ENCODE data around the gene WAPL. TPM values are rescaled to one million over a fixed set of nuclear protein-coding genes. Genes with fewer than 3 reads are reported as not detected.
"Not testable (repeated sequence)": the region's sequence is repeated elsewhere in the genome, so short reads cannot be mapped to it uniquely, and the experiment has no call there.

Gene WAPL
- polyA plus RNA-seq, 5 donors: 33.6 to 46.6 (median 43.8) TPM

GRCh38 chr10:86526606-86527005 lies 5.0 kb upstream of the WAPL start:
- no peak for DNase-seq

- DNase-seq: not testable (repeated sequence)
Measured at GRCh38 chr10:86525713-86526112, 4.1 kb upstream of the WAPL start.

- peak in 1 of 2 donors; percentile 24 for DNase-seq
Measured at GRCh38 chr10:86524225-86524962, 2.8 kb upstream of the WAPL start.

GRCh38 chr10:86523348-86523747 lies 1.8 kb upstream of the WAPL start:
- no peak for DNase-seq

- DNase-seq: peak in 1 of 2 donors; percentile 15
Measured at GRCh38 chr10:86522510-86522855, 891 bp upstream of the WAPL start.

- peak in 1 of 2 donors; percentile 38 for DNase-seq
Measured at GRCh38 chr10:86520871-86521677, 518 bp downstream of the WAPL start.

- no peak for DNase-seq
Measured at GRCh38 chr10:86518781-86519180, 2.8 kb downstream of the WAPL start.

GRCh38 chr10:86512137-86512536 lies 9.5 kb downstream of the WAPL start:
- no peak for DNase-seq

- no peak for DNase-seq
Measured at GRCh38 chr10:86511027-86511865, 10.3 kb downstream of the WAPL start.

- no peak for DNase-seq
Measured at GRCh38 chr10:86509145-86509544, 12.4 kb downstream of the WAPL start.

- DNase-seq: no peak
Measured at GRCh38 chr10:86508217-86508616, 13.4 kb downstream of the WAPL start.

GRCh38 chr10:86506499-86506898 lies 15.1 kb downstream of the WAPL start:
- DNase-seq: no peak

GRCh38 chr10:86506062-86506461 lies 15.5 kb downstream of the WAPL start:
- no peak for DNase-seq

GRCh38 chr10:86504510-86504909 lies 17.1 kb downstream of the WAPL start:
- DNase-seq: no peak

GRCh38 chr10:86500846-86501245 lies 20.7 kb downstream of the WAPL start:
- DNase-seq: no peak

- no peak for DNase-seq
Measured at GRCh38 chr10:86498598-86498997, 23.0 kb downstream of the WAPL start.

GRCh38 chr10:86497621-86498020 lies 24.0 kb downstream of the WAPL start:
- no peak for DNase-seq

GRCh38 chr10:86489960-86490612 lies 31.5 kb downstream of the WAPL start:
- no peak for DNase-seq

- DNase-seq: no peak
Measured at GRCh38 chr10:86489071-86489810, 32.4 kb downstream of the WAPL start.

GRCh38 chr10:86486856-86487255 lies 34.7 kb downstream of the WAPL start:
- no peak for DNase-seq

GRCh38 chr10:86483664-86484063 lies 37.9 kb downstream of the WAPL start:
- no peak for DNase-seq
